GM12875 (cell line): ENCODE measurements around the gene SMIM34.
"Not testable (repeated sequence)": the region's sequence is repeated elsewhere in the genome, so short reads cannot be mapped to it uniquely, and the experiment has no call there.

ENCODE experiments used
- H3K4me3 ChIP-seq: one replicate; pipeline ENCODE4 v1.5.1; 2011; ENCODE audit warnings: low read depth, low read length, control low read depth

The SMIM34 gene, protein sequence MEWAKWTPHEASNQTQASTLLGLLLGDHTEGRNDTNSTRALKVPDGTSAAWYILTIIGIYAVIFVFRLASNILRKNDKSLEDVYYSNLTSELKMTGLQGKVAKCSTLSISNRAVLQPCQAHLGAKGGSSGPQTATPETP

DNA sequence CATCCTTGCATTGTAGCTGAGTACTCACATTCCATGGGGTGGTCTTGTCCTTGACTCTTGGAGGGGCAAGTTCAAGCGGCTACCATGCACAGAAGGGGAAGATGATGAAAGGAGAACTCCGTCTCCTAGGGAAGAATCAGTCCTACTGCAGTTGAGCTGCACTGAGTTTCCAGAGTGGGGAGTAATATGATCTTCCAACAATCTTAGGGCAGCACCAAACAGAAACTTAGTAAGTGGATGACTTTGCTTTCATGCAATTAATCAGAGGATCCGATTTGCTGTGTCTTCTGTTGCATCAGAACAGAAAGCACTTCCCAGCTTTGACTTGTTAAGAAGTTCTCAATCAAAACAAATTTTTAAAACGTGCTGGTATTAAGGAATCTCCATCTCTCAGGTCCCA is at the start of gene SMIM34:
TSS of gene SMIM34 (minus strand) at position 147 of the 400 bp plus-strand sequence. CDS start at position 35, 112 bp downstream.
- H3K4me3 ChIP-seq: not testable (repeated sequence)

DNA sequence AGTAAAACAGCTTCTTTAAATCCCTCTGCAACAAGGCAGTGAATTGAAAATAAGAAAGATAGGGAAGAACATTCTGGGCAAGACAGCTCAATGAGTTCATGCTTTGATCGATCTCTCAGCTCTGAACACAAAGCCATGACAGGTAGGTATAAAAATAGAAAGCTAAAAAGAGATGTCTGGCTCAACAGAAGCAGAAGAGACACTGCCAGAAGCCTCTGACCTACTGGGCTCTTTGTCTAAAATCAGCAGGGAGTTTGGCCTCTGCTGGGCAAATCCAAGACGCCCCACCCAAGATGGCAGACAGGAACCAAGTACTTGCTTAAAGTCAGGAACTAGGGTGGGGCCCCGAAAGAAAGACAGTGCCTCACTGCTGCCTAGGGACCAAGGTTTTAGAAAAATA is 43.6 kb upstream of the SMIM34 start:
- not testable (repeated sequence) for H3K4me3 ChIP-seq

DNA sequence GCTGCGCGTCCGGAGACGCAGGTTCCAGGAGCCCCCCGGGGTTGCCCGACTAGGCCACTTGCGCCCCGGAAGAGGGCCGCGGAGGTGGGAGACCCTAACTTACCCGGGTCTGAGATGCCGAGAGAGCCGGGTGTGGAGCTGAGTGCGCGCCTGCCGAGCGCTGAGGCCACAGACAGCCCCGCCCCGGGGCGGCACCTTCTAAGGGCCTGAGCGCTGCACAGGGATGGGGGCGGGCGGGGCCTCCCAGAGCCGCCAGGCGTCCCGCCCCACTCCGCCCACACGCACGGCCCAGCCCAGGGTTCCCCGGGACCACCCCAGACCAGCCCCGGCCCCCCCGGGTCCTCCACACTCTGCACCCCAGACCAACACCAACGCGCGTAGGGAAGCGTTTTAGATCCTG is 35.7 kb upstream of the SMIM34 start:
- H3K4me3 ChIP-seq: not testable (repeated sequence)

DNA sequence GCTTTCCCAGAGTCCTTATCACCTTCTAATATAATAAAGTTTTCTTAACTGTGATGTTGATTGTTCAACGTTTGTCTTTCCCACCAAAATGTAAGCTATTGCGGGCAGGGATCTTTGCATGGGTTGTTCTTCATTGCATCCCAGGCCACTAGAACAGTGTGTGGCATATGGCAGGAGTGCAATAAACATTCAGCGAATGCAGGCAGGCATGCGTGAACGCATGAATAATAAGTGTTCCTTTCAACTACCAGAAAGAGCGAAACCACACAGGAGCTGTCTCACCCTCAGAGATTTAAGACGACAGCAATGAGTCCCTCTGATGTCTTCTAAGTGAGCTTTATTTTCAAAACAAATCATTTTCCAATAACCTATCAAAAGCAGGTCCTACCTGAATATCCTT is 34.5 kb upstream of the SMIM34 start:
- H3K4me3 ChIP-seq: not testable (repeated sequence)

DNA sequence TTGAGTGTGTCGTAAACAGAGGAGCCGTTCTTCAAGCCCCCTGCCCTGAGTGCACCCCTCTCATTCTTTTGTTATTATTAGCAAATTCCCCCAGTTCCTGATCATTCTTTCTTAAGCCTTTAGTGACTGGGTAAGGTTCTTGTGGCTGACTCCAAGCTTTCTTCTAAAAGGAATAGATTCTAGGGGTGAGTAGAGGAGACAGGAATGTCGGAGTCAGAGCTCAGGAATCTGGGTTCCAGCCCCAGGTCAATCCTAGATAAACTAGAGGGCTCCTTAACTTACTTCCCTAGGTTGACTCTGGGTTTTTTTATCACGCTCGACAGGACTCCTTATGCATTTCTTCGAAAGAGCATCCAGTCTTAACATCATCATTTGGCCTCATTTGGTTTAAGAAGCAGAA is 32.4 kb upstream of the SMIM34 start:
- H3K4me3 ChIP-seq: not testable (repeated sequence)

DNA sequence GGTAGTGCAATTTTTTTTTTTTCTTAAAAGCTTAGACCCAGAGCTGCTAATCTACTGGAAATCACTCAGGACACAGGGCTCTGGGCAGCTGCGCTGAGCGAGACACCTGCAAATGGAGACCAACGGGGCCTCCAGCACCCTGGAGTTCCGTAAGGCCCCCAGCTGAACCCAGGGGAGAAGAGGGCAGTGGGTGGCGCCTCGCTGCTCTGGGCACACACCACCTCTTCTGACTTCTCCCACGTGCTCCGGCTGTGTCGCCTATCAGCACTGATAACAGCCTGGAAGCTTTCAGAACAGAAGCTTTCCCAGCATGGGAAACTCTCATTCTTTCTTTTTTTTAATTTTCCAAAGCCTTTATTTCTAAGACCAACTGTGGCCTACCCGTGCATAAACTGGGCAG is 31.9 kb upstream of the SMIM34 start:
- H3K4me3 ChIP-seq: not testable (repeated sequence)

DNA sequence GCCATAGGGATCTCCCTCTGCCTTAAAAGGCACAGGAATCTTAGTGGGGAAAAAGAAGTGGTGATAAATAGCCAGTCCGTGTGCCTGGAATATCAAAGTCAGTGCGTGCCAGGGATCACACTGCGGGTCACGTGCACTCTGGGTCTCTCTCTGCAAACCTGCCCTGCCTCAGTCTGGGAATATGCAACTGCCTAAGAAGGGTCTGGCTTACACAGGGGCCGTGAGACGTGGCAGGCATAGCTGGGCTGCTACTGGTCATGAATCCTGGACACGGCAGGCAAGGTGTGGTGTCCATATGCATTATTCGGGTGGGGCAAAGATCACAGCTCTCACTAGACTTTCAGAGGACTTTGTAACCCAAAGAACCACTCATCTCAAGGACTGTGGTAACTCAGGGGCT is 23.3 kb upstream of the SMIM34 start:
- not testable (repeated sequence) for H3K4me3 ChIP-seq

DNA sequence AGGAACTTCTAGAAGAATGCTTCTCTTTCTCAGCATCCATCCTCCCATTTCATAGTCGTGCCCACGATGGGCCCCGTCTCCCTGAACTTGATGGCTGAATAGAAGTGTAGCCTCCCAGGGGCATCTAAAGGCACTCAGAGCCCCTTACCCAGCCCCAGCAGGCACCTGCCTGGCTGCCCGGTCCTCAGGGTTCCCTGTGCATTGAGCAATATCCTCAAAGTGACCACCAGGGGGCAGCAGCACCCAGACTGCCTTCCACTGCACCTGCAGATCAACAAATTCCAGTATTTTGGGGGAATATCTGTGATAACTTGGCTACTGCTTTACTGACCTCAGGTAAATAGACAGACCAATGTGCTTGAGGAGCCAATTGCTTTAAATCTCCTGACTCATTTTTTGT is 19.7 kb upstream of the SMIM34 start:
- not testable (repeated sequence) for H3K4me3 ChIP-seq

DNA sequence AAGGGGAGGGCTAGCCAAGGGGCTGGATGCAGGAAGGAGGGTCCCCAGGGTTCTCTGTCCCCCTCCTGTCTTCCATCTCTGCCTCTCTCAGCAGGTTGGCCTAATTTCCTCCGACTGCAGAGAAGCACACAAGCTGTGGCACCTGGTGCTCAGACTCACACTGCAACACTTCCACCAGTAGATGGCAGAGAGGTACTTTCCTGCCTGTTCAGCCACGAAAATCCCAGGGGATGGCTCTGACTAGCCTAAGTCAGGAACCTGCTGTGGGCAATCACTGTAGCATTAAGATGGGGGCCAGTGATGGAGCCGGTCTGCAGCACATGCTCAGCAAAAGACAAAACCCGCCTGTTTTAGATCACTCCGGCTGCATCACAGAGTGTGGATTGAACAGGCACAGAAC is 6.0 kb upstream of the SMIM34 start:
- not testable (repeated sequence) for H3K4me3 ChIP-seq

DNA sequence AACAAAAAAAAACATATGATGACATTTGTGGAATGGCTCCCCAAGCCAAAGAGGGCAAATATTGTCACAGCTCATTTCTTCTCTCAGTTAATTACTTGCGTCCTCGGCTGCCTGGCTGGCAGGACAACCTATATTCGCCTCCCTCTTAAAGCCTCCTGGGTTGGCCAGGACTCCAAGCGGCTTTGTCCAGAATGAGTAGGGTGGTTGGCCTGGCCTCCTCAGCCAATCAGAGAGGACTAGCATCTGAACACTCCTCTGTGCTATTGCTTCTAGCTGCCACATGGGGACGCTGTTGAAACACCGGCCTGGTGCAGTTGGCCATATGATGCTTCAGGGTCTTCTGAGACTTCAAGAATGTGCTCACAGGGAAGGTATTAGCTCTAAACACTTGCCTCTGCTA is 4.7 kb upstream of the SMIM34 start:
- H3K4me3 ChIP-seq: not testable (repeated sequence)

DNA sequence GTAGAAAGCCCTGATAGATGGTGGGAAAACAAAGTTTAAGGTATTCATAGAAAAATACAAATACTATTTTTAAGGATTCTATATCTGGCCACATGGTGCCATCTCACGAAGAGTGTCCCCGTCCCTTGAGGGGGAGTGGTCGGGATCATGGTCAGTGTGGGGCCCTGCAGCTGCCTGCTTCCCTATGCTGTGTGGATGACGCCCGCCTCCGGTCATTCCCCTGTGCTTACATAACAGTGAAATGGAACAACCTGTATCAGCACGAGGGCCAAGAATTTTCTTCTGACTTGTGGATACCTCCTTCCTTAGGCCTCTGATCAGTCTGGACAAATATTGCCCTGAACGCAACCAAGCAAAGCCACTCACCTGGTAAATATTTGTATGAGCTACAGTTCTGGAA is 3.6 kb upstream of the SMIM34 start:
- not testable (repeated sequence) for H3K4me3 ChIP-seq

DNA sequence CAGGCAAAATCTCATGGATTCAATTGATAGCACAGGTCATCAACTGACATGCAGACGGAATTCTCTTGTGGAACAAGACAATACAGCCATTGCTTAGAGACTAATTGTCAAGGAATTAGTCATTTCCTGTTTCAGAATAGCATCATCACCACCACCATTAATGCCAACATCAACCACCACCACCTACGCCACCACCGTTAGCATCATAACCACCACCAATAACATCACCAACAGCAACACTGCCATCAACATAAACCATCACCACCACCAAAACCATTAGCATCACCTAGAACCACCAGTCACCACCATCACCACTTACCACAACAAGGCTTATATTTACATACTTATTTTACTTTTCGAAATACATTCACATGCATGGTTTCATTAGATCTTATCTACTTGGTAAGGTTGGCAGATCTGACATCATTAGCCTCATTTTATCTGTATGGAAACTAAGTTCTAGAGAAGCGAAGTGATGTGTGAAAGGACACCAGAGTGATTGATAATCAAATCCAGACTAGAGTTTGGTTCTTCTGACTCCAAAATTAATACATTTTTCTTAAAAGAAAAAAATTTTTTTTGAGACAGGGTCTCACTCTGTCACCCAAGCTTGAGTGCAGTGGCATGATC is 6.2 kb downstream of the SMIM34 start:
- H3K4me3 ChIP-seq: not testable (repeated sequence)

DNA sequence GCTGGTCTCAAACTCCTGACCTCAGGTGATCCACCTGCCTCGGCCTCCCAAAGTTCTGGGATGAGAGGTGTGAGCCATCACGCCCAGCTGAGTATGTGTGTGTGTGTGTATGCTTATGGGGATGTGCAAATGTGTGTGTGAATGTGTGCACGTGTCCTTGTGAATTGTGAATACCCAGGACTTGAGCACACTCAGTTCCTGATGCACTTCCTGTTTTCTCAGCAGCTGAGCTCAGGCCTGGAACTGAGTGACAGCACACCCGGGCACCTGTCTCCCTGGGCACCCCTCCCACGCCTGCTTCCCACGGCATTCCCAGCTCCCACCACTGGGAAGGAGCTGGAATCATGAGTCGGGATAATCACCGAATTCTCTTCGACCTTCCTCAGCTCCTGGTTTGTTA is 16.5 kb downstream of the SMIM34 start:
- not testable (repeated sequence) for H3K4me3 ChIP-seq

DNA sequence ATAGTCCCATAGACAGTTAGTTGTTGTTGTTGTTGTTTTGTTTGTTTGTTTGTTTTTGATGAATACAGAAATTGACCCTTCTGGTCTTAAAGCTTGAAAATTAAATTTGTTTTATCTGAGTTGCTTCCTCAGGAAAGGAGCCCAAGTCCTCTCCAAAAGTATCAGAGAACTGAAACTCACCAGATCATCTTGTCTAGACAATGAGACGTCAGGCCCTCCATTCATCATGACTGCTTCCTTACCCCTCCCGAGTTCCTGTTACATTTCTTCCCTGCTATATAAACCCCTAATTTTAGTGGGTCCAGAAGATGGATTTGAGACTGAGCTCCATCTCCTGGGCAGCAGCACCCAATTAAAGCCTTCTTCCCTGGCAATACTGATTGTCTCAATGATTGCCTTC is 17.1 kb downstream of the SMIM34 start:
- H3K4me3 ChIP-seq: not testable (repeated sequence)

DNA sequence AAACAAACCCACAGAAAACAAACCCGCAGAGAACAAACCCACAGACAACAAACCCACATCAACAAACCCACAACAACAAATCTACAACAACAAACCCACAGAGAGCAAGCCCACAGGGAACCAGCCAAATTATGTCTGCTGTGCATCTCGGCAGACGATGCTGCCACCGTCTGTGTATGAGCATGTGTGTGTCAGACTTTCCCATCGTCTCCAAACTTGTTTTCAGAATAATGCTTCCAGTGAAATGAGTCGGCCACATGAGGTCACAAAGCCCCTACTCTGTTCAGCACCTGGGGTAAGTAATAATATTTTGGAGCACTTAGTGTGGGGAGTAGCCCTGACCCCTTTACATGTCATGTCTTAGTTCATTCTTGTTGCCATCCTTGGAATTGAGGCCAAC is 17.6 kb downstream of the SMIM34 start:
- not testable (repeated sequence) for H3K4me3 ChIP-seq

DNA sequence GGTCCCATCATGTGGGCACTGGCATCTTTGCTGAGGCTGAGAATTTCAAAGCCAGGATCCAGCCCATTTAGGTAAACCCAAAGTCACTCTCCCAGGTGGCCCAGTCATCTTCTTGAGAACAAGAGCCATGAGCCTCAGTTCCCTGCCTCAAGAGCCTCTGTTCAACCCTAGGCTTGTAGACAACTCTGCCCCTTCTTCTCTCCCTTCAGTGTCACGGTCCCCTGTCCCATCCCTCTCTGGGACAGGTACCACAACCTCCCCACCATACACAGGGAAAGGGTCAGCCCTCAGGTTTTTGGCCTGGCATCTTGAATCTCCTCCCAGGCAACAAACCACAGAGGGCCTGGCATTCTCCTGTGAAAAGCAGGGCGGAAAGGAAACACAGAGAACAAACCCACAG is 18.1 kb downstream of the SMIM34 start:
- H3K4me3 ChIP-seq: not testable (repeated sequence)

DNA sequence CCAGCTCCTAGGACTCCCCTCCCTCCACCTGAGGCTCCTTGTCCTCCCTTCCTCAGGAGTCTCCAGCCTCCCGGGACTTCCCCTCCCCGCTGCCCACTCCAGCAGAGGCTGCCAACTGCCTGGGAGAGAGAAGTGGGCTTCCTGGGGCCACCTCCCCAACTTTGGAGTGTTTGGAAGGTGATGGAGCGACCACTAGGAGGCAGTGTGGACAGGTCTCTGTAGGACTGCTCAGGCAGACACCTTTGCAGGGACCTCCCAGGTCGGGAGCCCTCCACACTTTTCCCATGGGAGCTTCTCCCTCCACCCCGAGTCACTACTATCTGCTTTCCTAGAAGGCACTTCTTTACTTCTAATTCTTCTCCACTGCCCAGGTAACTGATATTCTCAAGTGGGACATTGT is 19.0 kb downstream of the SMIM34 start:
- not testable (repeated sequence) for H3K4me3 ChIP-seq

DNA sequence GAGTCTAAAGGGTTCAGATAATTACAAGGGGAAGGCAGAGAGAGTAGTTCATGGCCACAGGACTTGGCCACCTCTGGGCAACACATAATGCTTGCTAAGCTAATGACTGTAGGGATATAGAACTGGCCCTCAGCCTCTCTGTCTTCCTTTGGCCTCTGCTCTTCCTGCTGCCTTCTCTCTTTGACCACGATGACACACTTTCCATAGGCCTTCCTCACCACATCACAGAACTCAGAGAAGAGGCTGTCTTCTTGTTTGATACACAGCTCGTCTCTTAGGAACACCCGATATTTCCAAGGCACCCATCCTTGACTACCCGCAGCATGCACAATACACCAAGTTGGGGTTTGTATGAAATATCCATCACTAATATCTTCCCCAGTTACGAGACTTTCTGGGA is 23.2 kb downstream of the SMIM34 start:
- H3K4me3 ChIP-seq: not testable (repeated sequence)

DNA sequence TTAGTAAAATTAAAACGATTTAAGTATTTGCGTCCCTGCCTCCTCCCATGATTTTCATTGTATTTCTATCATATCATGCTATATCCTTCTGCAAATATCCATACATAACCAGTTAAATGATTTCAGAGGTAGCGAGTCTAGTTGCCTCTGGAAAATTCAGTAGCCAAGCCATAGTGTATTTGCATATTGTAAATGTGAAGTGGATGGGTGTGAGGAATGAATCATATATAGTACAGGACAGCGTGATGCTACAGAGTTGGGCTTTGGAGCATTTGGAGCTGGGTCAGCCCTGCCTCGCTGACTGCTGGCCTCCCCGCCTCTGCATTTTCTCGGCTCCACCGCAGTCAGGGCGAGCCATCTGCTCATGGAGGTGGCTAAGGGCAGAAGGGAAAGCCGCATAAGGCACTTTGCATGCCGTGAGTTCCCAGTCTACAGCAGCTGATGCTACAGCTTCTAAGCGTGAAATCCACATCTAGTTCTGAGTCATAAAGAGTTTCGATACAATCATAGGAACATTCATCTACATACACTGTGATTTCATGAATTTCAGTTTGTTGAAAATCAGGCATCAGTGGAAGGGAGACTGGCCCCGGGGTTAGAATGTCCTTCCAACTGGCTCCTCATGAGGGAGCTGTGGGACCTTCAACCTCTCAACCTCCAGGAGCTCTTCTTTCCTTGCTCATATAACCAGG is 39.9 kb downstream of the SMIM34 start:
- not testable (repeated sequence) for H3K4me3 ChIP-seq

DNA sequence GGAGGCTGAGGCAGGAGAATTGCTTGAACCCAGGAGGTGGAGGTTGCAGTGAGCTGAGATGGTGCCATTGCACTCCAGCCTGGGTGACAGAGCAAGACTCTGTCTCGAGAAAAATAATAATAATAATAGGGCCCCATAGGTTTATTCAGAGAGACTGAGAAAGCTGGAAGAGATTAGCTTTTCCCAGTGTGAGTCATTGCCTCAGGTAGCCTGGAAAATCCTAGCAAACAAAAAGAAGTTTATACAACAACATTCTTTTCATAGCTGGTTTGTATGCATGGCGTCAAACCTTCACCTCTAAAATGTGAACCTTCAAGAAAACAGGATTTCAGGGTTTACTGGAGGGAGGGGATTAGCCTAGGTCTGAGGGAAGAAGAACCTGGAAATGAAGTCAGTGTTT is 40.6 kb downstream of the SMIM34 start:
- H3K4me3 ChIP-seq: not testable (repeated sequence)

DNA sequence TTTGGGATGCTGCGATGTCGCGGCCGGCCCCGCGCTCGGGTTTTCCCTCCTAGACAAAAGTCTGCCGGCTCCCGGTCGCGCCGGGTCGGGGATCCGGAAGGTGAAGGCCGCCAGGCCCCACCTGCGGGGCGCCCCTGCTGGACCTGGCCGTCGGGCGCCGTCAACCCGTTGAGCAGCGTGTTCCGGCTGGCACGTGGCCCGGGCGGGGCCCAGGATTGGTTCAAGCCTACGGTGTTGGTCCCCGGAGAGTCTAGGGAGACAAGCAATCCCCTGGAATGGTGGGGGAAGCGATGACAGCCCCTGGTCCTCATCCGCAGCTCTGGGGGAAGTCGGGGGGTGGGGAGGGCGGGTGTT is 48.2 kb downstream of the SMIM34 start:
- H3K4me3 ChIP-seq: not testable (repeated sequence)

DNA sequence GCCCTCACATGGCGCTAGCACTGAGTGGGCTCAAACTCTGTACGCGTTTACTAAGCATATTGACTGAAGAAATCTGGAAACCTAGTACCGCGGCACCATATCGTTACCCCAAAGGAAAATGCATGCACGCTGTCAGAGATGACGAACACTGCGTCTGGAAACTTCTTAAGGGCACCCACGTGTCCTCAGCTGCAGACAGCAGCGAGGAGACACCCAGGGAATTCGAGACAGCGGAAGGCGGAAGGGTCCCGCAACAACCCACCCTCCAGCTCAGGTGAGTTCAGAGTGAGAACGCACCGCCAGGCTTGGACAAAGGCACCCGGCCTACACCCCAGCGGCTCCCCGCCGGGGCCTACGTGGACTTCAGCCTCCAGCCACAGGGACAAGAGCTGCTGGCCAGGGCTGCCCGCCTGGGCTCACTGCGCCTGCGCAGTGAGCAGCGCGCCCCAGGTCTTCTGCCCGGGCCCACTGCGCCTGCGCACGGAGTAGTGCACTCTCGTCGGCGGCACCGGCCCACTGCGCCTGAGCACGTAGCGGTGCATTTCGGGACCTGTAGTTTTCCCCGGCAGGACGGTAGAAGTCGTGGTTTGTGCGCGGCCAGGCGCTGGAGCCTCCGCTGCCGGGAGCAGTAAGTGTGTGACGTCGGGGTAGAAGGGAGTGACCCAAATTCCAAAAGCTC is 48.7 kb downstream of the SMIM34 start, which contains the start of gene SMIM11:
TSS of gene SMIM11 (plus strand) at position 568 of the 679 bp plus-strand sequence. CDS start 3,998 bp downstream, outside the sequence.
- not testable (repeated sequence) for H3K4me3 ChIP-seq
